Measurements from ENCODE around the gene DPP6.

DNA sequence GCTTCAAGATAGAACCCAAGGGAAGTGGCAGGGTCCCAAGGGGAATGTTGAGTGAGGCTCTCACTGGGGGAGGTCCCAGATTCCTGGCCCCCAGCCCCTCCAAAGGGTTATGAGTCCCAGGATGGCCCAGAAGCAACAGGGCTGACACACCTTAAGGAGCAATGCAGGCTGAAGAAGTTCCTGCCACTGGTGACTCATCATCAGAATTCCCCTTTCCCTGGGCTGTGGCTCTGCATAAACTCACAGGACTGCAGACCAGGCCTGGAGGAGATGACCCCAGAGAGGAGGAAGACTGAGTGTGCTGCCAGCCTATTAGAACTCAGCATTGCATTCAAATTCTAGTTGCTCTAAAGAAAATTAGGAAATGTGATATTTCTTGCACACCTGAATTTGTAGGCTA, 126.7 kb downstream of the DPP6 start:
- TF ChIP-seq BRCA1 (IDR thresholded peaks at IDR 0.05; ENCODE audit: low read depth, low read length) = no peak
- TF ChIP-seq HDAC6 (IDR thresholded peaks at IDR 0.05; ENCODE audit: low read depth, low read length) = no peak
